MCF 10A (cell line): ENCODE results near the gene DUSP8. TPM values are rescaled to one million over a fixed set of nuclear protein-coding genes. Genes with fewer than 3 reads are reported as not detected.

ENCODE experiments used
- BruUV-seq: library from RNA; stranded (reverse); fragments of 400-500 nt; replicated peaks from 2 replicates; lab custom pipeline; 2021; lab: Mats Ljungman, UMichigan
- CTCF ChIA-PET: fragments of 300-600 bp; sonication (Branson Sonifier 250); formaldehyde crosslinking; extraction: SDS; loops from one replicate; lab custom pipeline; 2021; ENCODE audit warnings: antibody characterized with exemption, inconsistent platforms; lab: Yijun Ruan, JAX
- POLR2A ChIA-PET: fragments of 300-600, 350-650 bp; sonication (Branson Sonifier 250); formaldehyde crosslinking; extraction: SDS; loops from one replicate; lab custom pipeline; 2020; ENCODE audit warnings: antibody characterized with exemption, inconsistent platforms; lab: Yijun Ruan, JAX
- DNase-seq: peaks from one replicate; pipeline ENCODE4 v3.0.0-alpha.2; 2018; ENCODE audit not compliant: unreplicated experiment
- H3K27ac Mint-ChIP-seq: one replicate; pipeline ENCODE4 v1.8.0; 2022; ENCODE audit warnings: mild to moderate bottlenecking, low read depth, mixed read lengths; ENCODE audit not compliant: unreplicated experiment
- H3K27me3 Mint-ChIP-seq: one replicate; pipeline ENCODE4 v1.8.0; 2022; ENCODE audit warnings: mixed read lengths; ENCODE audit not compliant: insufficient read depth, unreplicated experiment
- H3K36me3 Mint-ChIP-seq: one replicate; pipeline ENCODE4 v1.8.0; 2022; ENCODE audit warnings: mild to moderate bottlenecking, moderate library complexity, mixed read lengths; ENCODE audit not compliant: insufficient read depth, unreplicated experiment
- H3K4me1 Mint-ChIP-seq: one replicate; pipeline ENCODE4 v1.8.0; 2022; ENCODE audit warnings: mixed read lengths; ENCODE audit not compliant: insufficient read depth, unreplicated experiment
- H3K4me3 Mint-ChIP-seq: one replicate; pipeline ENCODE4 v1.8.0; 2022; ENCODE audit warnings: mild to moderate bottlenecking, moderate library complexity, mixed read lengths; ENCODE audit not compliant: unreplicated experiment
- H3K9me3 Mint-ChIP-seq: one replicate; pipeline ENCODE4 v1.8.0; 2022; ENCODE audit warnings: mixed read lengths; ENCODE audit not compliant: unreplicated experiment
- intact Hi-C: fragments of 100-400 bp; cut with micrococcal nuclease; formaldehyde crosslinking; loops from 2 replicates; pipeline ENCODE4 v1.14.1; 2022
- total RNA-seq: library from RNA; stranded (reverse); gene quantifications from 2 replicates; pipeline ENCODE4 v1.2.3, GENCODE V29; 2022
- TF ChIP-seq, protein P1 (sequence below): fragments of 200-600 bp; IDR thresholded peaks from one replicate; pipeline ENCODE4 v1.8.0; 2022; ENCODE audit warnings: antibody characterized with exemption, mild to moderate bottlenecking; ENCODE audit not compliant: unreplicated experiment

The DUSP8 gene
- total RNA-seq, 1 experiment from 2014 or later = 17.6 TPM

DNA sequence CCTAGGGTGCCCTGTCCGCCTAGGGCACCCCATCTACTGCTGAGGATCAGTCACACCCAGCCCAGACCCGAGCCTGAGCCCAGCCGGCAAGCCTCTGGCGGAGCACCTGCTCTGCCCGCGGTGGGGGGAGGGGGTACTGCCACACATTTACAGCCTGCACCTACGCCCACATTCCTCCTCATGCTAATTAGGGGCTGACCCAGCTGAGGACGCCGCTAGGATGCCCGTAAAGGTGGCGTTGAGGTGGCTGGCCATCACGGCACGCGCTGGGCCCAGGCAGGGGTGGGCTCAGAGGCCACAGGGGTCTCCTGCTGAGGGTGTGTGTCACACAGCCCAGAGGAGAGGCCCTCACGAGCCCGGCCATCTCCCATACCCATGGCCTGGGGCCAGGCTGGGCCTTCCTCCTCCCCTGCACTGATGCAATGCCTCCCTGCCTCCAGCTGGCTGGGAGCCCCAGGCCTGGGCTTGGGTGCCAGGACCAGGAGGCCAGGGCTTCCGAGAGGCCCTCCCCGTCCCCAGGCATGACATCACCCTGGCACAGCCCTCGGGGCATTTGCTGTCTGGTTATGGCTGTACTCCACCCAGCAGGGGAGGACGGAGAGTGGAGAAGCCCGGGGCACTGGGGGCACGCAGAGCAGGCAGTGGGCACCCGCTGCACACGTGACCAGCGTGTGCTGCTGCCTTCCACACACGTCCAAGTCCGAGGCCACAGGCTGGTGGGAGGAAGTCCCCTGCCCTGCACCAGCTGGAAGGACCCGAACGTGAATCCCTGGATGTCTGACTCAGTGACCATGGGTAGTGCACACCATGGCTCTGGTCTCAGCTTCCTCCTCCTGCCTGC is 12.7 kb downstream of the DUSP8 start:
- ChIA-PET POLR2A (interaction anchor here (0.6 to 2.2 kb wide), 8 partner anchors 9 to 683 kb away, joined by 3 to 16 read pairs (median 4); no protein-coding TSS in a partner anchor), CTCF (interaction anchor here (0.7 to 3.9 kb wide), 6 partner anchors 9 to 63 kb away, joined by 3 to 32 read pairs (median 4); no protein-coding TSS in a partner anchor)
- intact Hi-C loops = loop anchor here (1.0 to 10.0 kb wide), 2 partner anchors 15 to 275 kb away; partner anchors contain the start of genes SYT8 and TNNI2
- TF ChIP-seq, protein P1, sequence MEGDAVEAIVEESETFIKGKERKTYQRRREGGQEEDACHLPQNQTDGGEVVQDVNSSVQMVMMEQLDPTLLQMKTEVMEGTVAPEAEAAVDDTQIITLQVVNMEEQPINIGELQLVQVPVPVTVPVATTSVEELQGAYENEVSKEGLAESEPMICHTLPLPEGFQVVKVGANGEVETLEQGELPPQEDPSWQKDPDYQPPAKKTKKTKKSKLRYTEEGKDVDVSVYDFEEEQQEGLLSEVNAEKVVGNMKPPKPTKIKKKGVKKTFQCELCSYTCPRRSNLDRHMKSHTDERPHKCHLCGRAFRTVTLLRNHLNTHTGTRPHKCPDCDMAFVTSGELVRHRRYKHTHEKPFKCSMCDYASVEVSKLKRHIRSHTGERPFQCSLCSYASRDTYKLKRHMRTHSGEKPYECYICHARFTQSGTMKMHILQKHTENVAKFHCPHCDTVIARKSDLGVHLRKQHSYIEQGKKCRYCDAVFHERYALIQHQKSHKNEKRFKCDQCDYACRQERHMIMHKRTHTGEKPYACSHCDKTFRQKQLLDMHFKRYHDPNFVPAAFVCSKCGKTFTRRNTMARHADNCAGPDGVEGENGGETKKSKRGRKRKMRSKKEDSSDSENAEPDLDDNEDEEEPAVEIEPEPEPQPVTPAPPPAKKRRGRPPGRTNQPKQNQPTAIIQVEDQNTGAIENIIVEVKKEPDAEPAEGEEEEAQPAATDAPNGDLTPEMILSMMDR = no peak
- peaks cover 26% of the 10 kb centered on the region for H3K4me1 Mint-ChIP-seq
- H3K27ac Mint-ChIP-seq = peak overlapping the region; percentile 49
- no peaks in the 10 kb centered on the region for H3K36me3 Mint-ChIP-seq
- H3K4me3 Mint-ChIP-seq = peak overlapping the region; percentile 52
- peak; percentile 96 for DNase-seq
- H3K9me3 Mint-ChIP-seq = no peaks in the 10 kb centered on the region
- BruUV-seq = no TSS peak
- H3K27me3 Mint-ChIP-seq = no peaks in the 10 kb centered on the region

DNA sequence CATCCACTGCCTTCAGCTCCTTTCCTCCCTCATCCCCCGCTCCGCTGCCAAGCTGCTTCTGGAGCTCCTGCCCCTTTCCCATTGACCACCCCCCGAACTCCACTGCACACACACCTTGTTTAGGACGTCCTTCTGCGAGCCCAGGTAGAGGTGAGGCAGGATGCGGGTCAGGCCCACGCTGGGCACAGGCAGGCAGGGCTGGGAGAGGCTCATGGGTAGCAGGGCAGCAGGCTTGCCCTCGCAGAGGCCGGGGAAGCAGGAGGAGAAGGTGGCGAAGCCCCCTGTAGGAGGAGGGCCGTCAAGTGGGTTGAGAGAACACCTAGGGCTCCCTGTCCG is 13.3 kb downstream of the DUSP8 start:
- ChIA-PET CTCF (interaction anchor here (0.9 to 3.9 kb wide), 4 partner anchors 12 to 591 kb away, joined by 3 to 32 read pairs (median 10); no protein-coding TSS in a partner anchor), POLR2A (interaction anchor here (1.0 to 2.2 kb wide), 6 partner anchors 9 to 26 kb away, joined by 3 to 16 read pairs (median 6); no protein-coding TSS in a partner anchor)
- H3K4me3 Mint-ChIP-seq = peak overlapping the region; percentile 52
- H3K27ac Mint-ChIP-seq = peak overlapping the region; percentile 49
- TSS peak; percentile 33 for BruUV-seq
- no peaks in the 10 kb centered on the region for H3K9me3 Mint-ChIP-seq
- no peaks in the 10 kb centered on the region for H3K27me3 Mint-ChIP-seq
- H3K4me1 Mint-ChIP-seq = peaks cover 32% of the 10 kb centered on the region
- no peaks in the 10 kb centered on the region for H3K36me3 Mint-ChIP-seq
- no peak for DNase-seq
- intact Hi-C loops = loop anchor here (1.0 to 10.0 kb wide), 2 partner anchors 16 to 276 kb away; partner anchors contain the start of genes SYT8 and TNNI2
- TF ChIP-seq, protein P1 = no peak

GRCh38 chr11:1557904-1558774 is 13.9 kb downstream of the DUSP8 start:
- peaks cover 34% of the 10 kb centered on the region for H3K4me1 Mint-ChIP-seq
- no peaks in the 10 kb centered on the region for H3K36me3 Mint-ChIP-seq
- no peaks in the 10 kb centered on the region for H3K27me3 Mint-ChIP-seq
- H3K4me3 Mint-ChIP-seq = peak overlapping the region; percentile 52
- intact Hi-C loops = loop anchor here (10.0 kb wide), 1 partner anchor 277 kb away; the partner anchor contains the start of genes SYT8 and TNNI2
- peak overlapping the region; percentile 49 for H3K27ac Mint-ChIP-seq
- DNase-seq = peak; percentile 65
- POLR2A ChIA-PET = interaction anchor here (0.6 to 2.2 kb wide), 6 partner anchors 10 to 481 kb away, joined by 3 to 16 read pairs (median 5); no protein-coding TSS in a partner anchor
- TF ChIP-seq, protein P1 = no peak
- BruUV-seq = no TSS peak
- CTCF ChIA-PET = interaction anchor here (0.6 to 3.9 kb wide), 5 partner anchors 12 to 1336 kb away, joined by 3 to 32 read pairs (median 4); no protein-coding TSS in a partner anchor
- H3K9me3 Mint-ChIP-seq = no peaks in the 10 kb centered on the region
